HG03378 (cell line): Measurements from ENCODE around the gene FAM135A.
"Not testable (repeated sequence)": the region's sequence is repeated elsewhere in the genome, so short reads cannot be mapped to it uniquely, and the experiment has no call there.

Source experiments
- ATAC-seq: cut with Tn5 transposase; IDR thresholded peaks from one replicate; pipeline ENCODE4 v1.9.1; 2021; ENCODE audit warnings: mild to moderate bottlenecking, moderate library complexity; ENCODE audit not compliant: unreplicated experiment

Gene FAM135A

GRCh38 chr6:70607371-70607770 is 194.1 kb downstream of the FAM135A start:
- ATAC-seq: not testable (repeated sequence)

GRCh38 chr6:70609181-70609580 is 195.9 kb downstream of the FAM135A start:
- ATAC-seq: not testable (repeated sequence)
